Glomerular endothelial cell (primary cell): ENCODE results near the gene GET4. TPM values are rescaled to one million over a fixed set of nuclear protein-coding genes. Genes with fewer than 3 reads are reported as not detected.
"Not testable (repeated sequence)": the region's sequence is repeated elsewhere in the genome, so short reads cannot be mapped to it uniquely, and the experiment has no call there.

Experiments
- DNase-seq: peaks from one replicate; pipeline ENCODE4 v3.0.0-alpha.2; 2011; ENCODE audit warnings: low read depth, low spot score; ENCODE audit errors: extremely low read depth
- total RNA-seq: library from RNA; depleted of rRNA; stranded (reverse); fragments of >200 nt; gene quantifications from 2 replicates; pipeline ENCODE4 v1.2.3, GENCODE V29; 2015

GET4 gene
- total RNA-seq, 1 donor from 2014 or later, result 41.9 TPM

- DNase-seq, result no peak
Observed at GRCh38 chr7:897771-898376, 21.5 kb downstream of the GET4 start.

GRCh38 chr7:898460-898854 is 22.1 kb downstream of the GET4 start:
- DNase-seq, result no peak

- no peak for DNase-seq
Observed at GRCh38 chr7:898855-899681, 22.7 kb downstream of the GET4 start.

- DNase-seq, result no peak
Observed at GRCh38 chr7:899806-900205, 23.5 kb downstream of the GET4 start.

GRCh38 chr7:900331-901040 is 24.1 kb downstream of the GET4 start:
- no peak for DNase-seq

- DNase-seq, result no peak
Observed at GRCh38 chr7:901041-901387, 24.7 kb downstream of the GET4 start.

- DNase-seq, result no peak
Observed at GRCh38 chr7:901388-902154, 25.2 kb downstream of the GET4 start.

GRCh38 chr7:902996-903395 is 26.6 kb downstream of the GET4 start:
- DNase-seq, result no peak

- no peak for DNase-seq
Observed at GRCh38 chr7:903921-904755, 27.8 kb downstream of the GET4 start.

- DNase-seq, result no peak
Observed at GRCh38 chr7:904847-905246, 28.5 kb downstream of the GET4 start.

GRCh38 chr7:906776-907157 is 30.4 kb downstream of the GET4 start:
- no peak for DNase-seq

- DNase-seq, result no peak
Observed at GRCh38 chr7:907158-907980, 31.0 kb downstream of the GET4 start.

GRCh38 chr7:908159-908581 is 31.8 kb downstream of the GET4 start:
- no peak for DNase-seq

GRCh38 chr7:908591-909357 is 32.4 kb downstream of the GET4 start:
- DNase-seq, result not testable (repeated sequence)

- no peak for DNase-seq
Observed at GRCh38 chr7:909358-910329, 33.3 kb downstream of the GET4 start.

GRCh38 chr7:910441-910861 is 34.1 kb downstream of the GET4 start:
- DNase-seq, result no peak

- no peak for DNase-seq
Observed at GRCh38 chr7:910931-911431, 34.6 kb downstream of the GET4 start.
